ENCODE measurements around the gene CD55.

The CD55 gene

GRCh38 chr1:207289756-207290155 is 31.7 kb upstream of the CD55 start:
- H3K4me3 ChIP-seq (ENCODE audit: low read depth, low read length): no peak overlapping the region
- TF ChIP-seq CTCF (IDR thresholded peaks at IDR 0.05; ENCODE audit: borderline replicate concordance, insufficient read depth, low read depth, low read length): no peak

- TF ChIP-seq CTCF (IDR thresholded peaks at IDR 0.05; ENCODE audit: borderline replicate concordance, insufficient read depth, low read depth, low read length): no peak
Measured at GRCh38 chr1:207291723-207292122, 29.8 kb upstream of the CD55 start.

GRCh38 chr1:207298186-207298585 is 23.3 kb upstream of the CD55 start:
- no peak overlapping the region for H3K4me3 ChIP-seq (ENCODE audit: low read depth, low read length)
- no peak for TF ChIP-seq CTCF (IDR thresholded peaks at IDR 0.05; ENCODE audit: borderline replicate concordance, insufficient read depth, low read depth, low read length)

More at GRCh38 chr1:207291723-207292122, 29.8 kb upstream of the CD55 start:
- no peak overlapping the region for H3K4me3 ChIP-seq (ENCODE audit: low read depth, low read length)

GRCh38 chr1:207298636-207299398 is 22.7 kb upstream of the CD55 start:
- TF ChIP-seq CTCF (IDR thresholded peaks at IDR 0.05; ENCODE audit: borderline replicate concordance, insufficient read depth, low read depth, low read length): no peak
- H3K4me3 ChIP-seq (ENCODE audit: low read depth, low read length): no peak overlapping the region

GRCh38 chr1:207300970-207301369 is 20.5 kb upstream of the CD55 start:
- no peak overlapping the region for H3K4me3 ChIP-seq (ENCODE audit: low read depth, low read length)
- TF ChIP-seq CTCF (IDR thresholded peaks at IDR 0.05; ENCODE audit: borderline replicate concordance, insufficient read depth, low read depth, low read length): no peak

GRCh38 chr1:207302618-207303393 is 18.7 kb upstream of the CD55 start:
- no peak for TF ChIP-seq CTCF (IDR thresholded peaks at IDR 0.05; ENCODE audit: borderline replicate concordance, insufficient read depth, low read depth, low read length)
- H3K4me3 ChIP-seq (ENCODE audit: low read depth, low read length): no peak overlapping the region

Measured in GM12875 (cell line).